ENCODE measurements around the gene WDR87. TPM values are rescaled to one million over a fixed set of nuclear protein-coding genes. Genes with fewer than 3 reads are reported as not detected.

WDR87 gene
- total RNA-seq, 2 experiments from 2014 or later = not detected

- POLR2A ChIA-PET = interaction anchor here (0.8 to 1.7 kb wide), 5 partner anchors 27 to 141 kb away, joined by 3 to 5 read pairs (median 3); no protein-coding TSS in a partner anchor
- H3K4me1 Mint-ChIP-seq (ENCODE audit: low read depth) = peaks cover 20% of the 10 kb centered on the region
- peak within 1 kb of the TSS; percentile 85 for H3K27ac Mint-ChIP-seq
- intact Hi-C loops (cut with micrococcal nuclease) = loop anchor here (10.0 kb wide), 3 partner anchors 138 to 428 kb away; partner anchors contain the start of genes CATSPERG and DPF1
- TF ChIP-seq CTCF (IDR thresholded peaks at IDR 0.05) = no peak
- DNase-seq (peak; percentile 97), ATAC-seq (peak; percentile 97)
- CTCF ChIA-PET = interaction anchor here (1.1 to 3.4 kb wide), 10 partner anchors 9 to 429 kb away, joined by 3 to 13 read pairs (median 4); partner anchors contain the start of gene CATSPERG
- H3K4me3 Mint-ChIP-seq = peak within 1 kb of the TSS; percentile 70
- no peaks in the 10 kb centered on the region for H3K27me3 Mint-ChIP-seq
- H3K9me3 Mint-ChIP-seq = no peaks in the 10 kb centered on the region
- no peaks in the 10 kb centered on the region for H3K36me3 Mint-ChIP-seq (ENCODE audit: low read depth)
Measured at GRCh38 chr19:37906869-37907734, 708 bp upstream of the WDR87 start, which contains the start of gene SIPA1L3. SIPA1L3 (plus strand) TSS chr19:37907208; CDS start chr19:38081566, 174,358 bp downstream.

GRCh38 chr19:37903096-37903495, 3.3 kb downstream of the WDR87 start:
- CTCF ChIA-PET = interaction anchor here (0.8 to 2.0 kb wide), 36 partner anchors 8 to 471 kb away, joined by 3 to 17 read pairs (median 5); partner anchors contain the start of genes PPP1R14A and PSMD8
- no peak overlapping the region for H3K27ac Mint-ChIP-seq
- no peaks in the 10 kb centered on the region for H3K27me3 Mint-ChIP-seq
- no peak overlapping the region for H3K4me3 Mint-ChIP-seq
- H3K36me3 Mint-ChIP-seq (ENCODE audit: low read depth) = no peaks in the 10 kb centered on the region
- POLR2A ChIA-PET = no interaction called here
- ATAC-seq = no peak
- no peaks in the 10 kb centered on the region for H3K9me3 Mint-ChIP-seq
- peaks cover 8% of the 10 kb centered on the region for H3K4me1 Mint-ChIP-seq (ENCODE audit: low read depth)
- intact Hi-C loops (cut with micrococcal nuclease) = loop anchor here (10.0 kb wide), 3 partner anchors 142 to 432 kb away; partner anchors contain the start of genes CATSPERG and DPF1
- DNase-seq = no peak
- TF ChIP-seq CTCF (IDR thresholded peaks at IDR 0.05) = no peak

GRCh38 chr19:37902668-37903067, 3.7 kb downstream of the WDR87 start:
- TF ChIP-seq CTCF (IDR thresholded peaks at IDR 0.05) = peak; percentile 91
- Mint-ChIP-seq H3K27ac (no peak overlapping the region), H3K4me3 (no peak overlapping the region), H3K36me3 (ENCODE audit: low read depth) (no peaks in the 10 kb centered on the region), H3K4me1 (ENCODE audit: low read depth) (peaks cover 6% of the 10 kb centered on the region), H3K27me3 (no peaks in the 10 kb centered on the region), H3K9me3 (no peaks in the 10 kb centered on the region)
- DNase-seq (peak; percentile 91), ATAC-seq (peak; percentile 32)
- intact Hi-C loops (cut with micrococcal nuclease) = loop anchor here (10.0 kb wide), 3 partner anchors 142 to 432 kb away; partner anchors contain the start of genes CATSPERG and DPF1
- POLR2A ChIA-PET = no interaction called here
- CTCF ChIA-PET = interaction anchor here (0.6 to 2.0 kb wide), 58 partner anchors 8 to 472 kb away, joined by 3 to 17 read pairs (median 4); partner anchors contain the start of genes PPP1R14A and PSMD8

- Mint-ChIP-seq H3K4me3 (no peak overlapping the region), H3K36me3 (ENCODE audit: low read depth) (no peaks in the 10 kb centered on the region), H3K27me3 (no peaks in the 10 kb centered on the region), H3K27ac (no peak overlapping the region), H3K4me1 (ENCODE audit: low read depth) (no peaks in the 10 kb centered on the region), H3K9me3 (no peaks in the 10 kb centered on the region)
- DNase-seq = no peak
- intact Hi-C loops (cut with micrococcal nuclease) = loop anchor here (10.0 kb wide), 3 partner anchors 145 to 435 kb away; partner anchors contain the start of genes CATSPERG and DPF1
- ATAC-seq = no peak
- ChIA-PET POLR2A (no interaction called here), CTCF (interaction anchor here (0.8 to 1.7 kb wide), 3 partner anchors 11 to 335 kb away, joined by 3 to 4 read pairs (median 4); no protein-coding TSS in a partner anchor)
- no peak for TF ChIP-seq CTCF (IDR thresholded peaks at IDR 0.05)
Measured at GRCh38 chr19:37899966-37900365, 6.4 kb downstream of the WDR87 start.

All from activated CD8-positive, alpha-beta T cell treated with anti-CD3 and anti-CD28 coated beads for 36 hours (primary cell).